Measurements from ENCODE around the gene DCTD. TPM values are rescaled to one million over a fixed set of nuclear protein-coding genes. Genes with fewer than 3 reads are reported as not detected.

Gene DCTD
- total RNA-seq, 1 experiment from 2014 or later, result 168 TPM

DNA sequence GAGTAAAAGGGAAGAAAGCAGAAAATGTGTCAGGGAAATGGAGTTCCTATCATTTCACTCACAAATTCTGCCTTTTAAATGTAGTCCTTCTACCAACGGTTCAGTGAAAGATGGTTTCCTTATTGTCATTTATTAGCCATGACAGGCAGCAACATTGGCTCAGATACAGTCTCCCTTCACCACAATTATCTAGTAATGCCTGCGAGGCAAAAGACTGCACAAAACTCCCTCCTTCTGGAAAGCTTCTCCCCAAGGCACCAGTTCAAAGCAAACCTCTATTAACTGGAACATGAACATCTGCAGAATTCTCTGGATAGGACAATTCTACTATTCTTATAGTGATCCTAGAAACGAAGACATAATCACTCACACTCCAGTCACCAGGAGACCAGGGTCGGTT lies 28.3 kb downstream of the DCTD start:
- Mint-ChIP-seq H3K9me3 (ENCODE audit: unreplicated experiment) (no peaks in the 10 kb centered on the region), H3K4me1 (ENCODE audit: insufficient read depth, unreplicated experiment) (no peaks in the 10 kb centered on the region), H3K4me3 (ENCODE audit: unreplicated experiment) (no peak overlapping the region), H3K36me3 (ENCODE audit: insufficient read depth, unreplicated experiment) (peaks cover 92% of the 10 kb centered on the region), H3K27me3 (ENCODE audit: insufficient read depth, unreplicated experiment) (no peaks in the 10 kb centered on the region), H3K27ac (ENCODE audit: low read depth, unreplicated experiment) (no peak overlapping the region)
- POLR2A ChIA-PET, result no interaction called here
- no peak for DNase-seq (ENCODE audit: unreplicated experiment)
- intact Hi-C loops (cut with micrococcal nuclease), result no loop called here
- no TSS peak for BruUV-seq (replicated peaks)
- TF ChIP-seq, protein P1, sequence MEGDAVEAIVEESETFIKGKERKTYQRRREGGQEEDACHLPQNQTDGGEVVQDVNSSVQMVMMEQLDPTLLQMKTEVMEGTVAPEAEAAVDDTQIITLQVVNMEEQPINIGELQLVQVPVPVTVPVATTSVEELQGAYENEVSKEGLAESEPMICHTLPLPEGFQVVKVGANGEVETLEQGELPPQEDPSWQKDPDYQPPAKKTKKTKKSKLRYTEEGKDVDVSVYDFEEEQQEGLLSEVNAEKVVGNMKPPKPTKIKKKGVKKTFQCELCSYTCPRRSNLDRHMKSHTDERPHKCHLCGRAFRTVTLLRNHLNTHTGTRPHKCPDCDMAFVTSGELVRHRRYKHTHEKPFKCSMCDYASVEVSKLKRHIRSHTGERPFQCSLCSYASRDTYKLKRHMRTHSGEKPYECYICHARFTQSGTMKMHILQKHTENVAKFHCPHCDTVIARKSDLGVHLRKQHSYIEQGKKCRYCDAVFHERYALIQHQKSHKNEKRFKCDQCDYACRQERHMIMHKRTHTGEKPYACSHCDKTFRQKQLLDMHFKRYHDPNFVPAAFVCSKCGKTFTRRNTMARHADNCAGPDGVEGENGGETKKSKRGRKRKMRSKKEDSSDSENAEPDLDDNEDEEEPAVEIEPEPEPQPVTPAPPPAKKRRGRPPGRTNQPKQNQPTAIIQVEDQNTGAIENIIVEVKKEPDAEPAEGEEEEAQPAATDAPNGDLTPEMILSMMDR (IDR thresholded peaks at IDR 0.05; ENCODE audit: unreplicated experiment), result no peak
- CTCF ChIA-PET, result no interaction called here

DNA sequence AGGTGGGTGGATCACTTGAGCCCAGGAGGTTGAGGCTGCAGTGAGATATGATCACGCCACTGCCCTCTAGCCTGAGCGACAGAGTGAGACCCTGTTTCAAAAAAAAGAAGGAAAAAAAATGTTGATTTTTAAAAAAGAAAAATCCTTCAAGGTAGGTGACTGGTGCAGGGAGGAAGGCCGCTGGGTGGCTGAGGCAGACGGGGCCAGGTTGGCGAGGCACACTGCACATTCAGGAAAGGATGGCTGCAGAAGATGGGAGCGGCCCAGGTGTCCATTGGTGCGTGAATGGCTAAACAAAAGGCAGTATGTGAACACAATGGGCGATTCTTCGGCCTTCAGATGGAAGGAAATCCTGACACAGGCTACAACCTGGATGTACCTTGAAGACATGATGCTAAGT lies 30.4 kb downstream of the DCTD start:
- BruUV-seq (replicated peaks), result no TSS peak
- Mint-ChIP-seq H3K4me1 (ENCODE audit: insufficient read depth, unreplicated experiment) (no peaks in the 10 kb centered on the region), H3K4me3 (ENCODE audit: unreplicated experiment) (no peak overlapping the region), H3K27me3 (ENCODE audit: insufficient read depth, unreplicated experiment) (no peaks in the 10 kb centered on the region), H3K9me3 (ENCODE audit: unreplicated experiment) (no peaks in the 10 kb centered on the region), H3K36me3 (ENCODE audit: insufficient read depth, unreplicated experiment) (peaks cover 87% of the 10 kb centered on the region), H3K27ac (ENCODE audit: low read depth, unreplicated experiment) (no peak overlapping the region)
- no peak for DNase-seq (ENCODE audit: unreplicated experiment)
- CTCF ChIA-PET, result no interaction called here
- TF ChIP-seq, protein P1 (IDR thresholded peaks at IDR 0.05; ENCODE audit: unreplicated experiment), result no peak
- intact Hi-C loops (cut with micrococcal nuclease), result no loop called here
- POLR2A ChIA-PET, result no interaction called here

DNA sequence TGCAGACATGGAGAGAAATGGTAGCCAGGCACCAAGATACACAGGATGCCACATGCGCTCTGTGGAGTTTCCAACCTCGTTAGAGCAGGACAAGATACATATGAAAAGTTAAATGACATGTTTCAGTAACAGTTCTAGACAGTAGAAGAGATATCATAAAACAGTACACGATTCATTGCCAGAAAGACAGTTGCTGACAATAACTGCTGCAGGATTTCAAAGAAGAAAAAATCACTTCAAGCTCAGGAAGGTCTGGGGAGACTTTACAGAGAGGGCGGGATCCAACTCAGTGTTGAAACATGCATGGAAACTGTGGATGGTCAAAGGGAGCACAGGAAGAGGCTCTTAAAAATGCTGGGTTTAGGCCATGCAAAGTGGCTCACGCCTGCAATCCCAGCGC lies 31.0 kb downstream of the DCTD start:
- Mint-ChIP-seq H3K4me3 (ENCODE audit: unreplicated experiment) (no peak overlapping the region), H3K9me3 (ENCODE audit: unreplicated experiment) (no peaks in the 10 kb centered on the region), H3K27me3 (ENCODE audit: insufficient read depth, unreplicated experiment) (no peaks in the 10 kb centered on the region), H3K4me1 (ENCODE audit: insufficient read depth, unreplicated experiment) (no peaks in the 10 kb centered on the region), H3K27ac (ENCODE audit: low read depth, unreplicated experiment) (no peak overlapping the region), H3K36me3 (ENCODE audit: insufficient read depth, unreplicated experiment) (peaks cover 81% of the 10 kb centered on the region)
- POLR2A ChIA-PET, result no interaction called here
- no peak for DNase-seq (ENCODE audit: unreplicated experiment)
- TF ChIP-seq, protein P1 (IDR thresholded peaks at IDR 0.05; ENCODE audit: unreplicated experiment), result no peak
- intact Hi-C loops (cut with micrococcal nuclease), result no loop called here
- BruUV-seq (replicated peaks), result no TSS peak
- CTCF ChIA-PET, result no interaction called here

DNA sequence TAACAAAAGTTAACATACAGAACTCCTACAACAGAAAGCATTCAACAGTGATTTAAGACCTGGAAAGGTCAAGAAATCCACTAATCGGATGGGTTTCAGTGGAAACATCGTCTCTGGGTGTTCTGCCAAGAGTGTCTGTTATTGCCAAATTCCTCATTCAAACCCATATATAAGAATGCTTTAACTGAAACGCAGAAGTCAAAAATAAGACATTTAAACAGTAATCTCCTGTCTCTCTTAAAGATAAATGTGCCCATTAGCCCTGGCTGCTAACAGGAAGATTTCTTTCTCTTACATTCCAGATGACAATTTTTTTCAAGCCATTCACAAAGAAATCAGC lies 31.5 kb downstream of the DCTD start:
- no peak overlapping the region for H3K4me3 Mint-ChIP-seq (ENCODE audit: unreplicated experiment)
- ChIA-PET POLR2A (no interaction called here), CTCF (no interaction called here)
- no peaks in the 10 kb centered on the region for H3K9me3 Mint-ChIP-seq (ENCODE audit: unreplicated experiment)
- TF ChIP-seq, protein P1 (IDR thresholded peaks at IDR 0.05; ENCODE audit: unreplicated experiment), result no peak
- peaks cover 76% of the 10 kb centered on the region for H3K36me3 Mint-ChIP-seq (ENCODE audit: insufficient read depth, unreplicated experiment)
- no peak overlapping the region for H3K27ac Mint-ChIP-seq (ENCODE audit: low read depth, unreplicated experiment)
- no TSS peak for BruUV-seq (replicated peaks)
- no peaks in the 10 kb centered on the region for H3K27me3 Mint-ChIP-seq (ENCODE audit: insufficient read depth, unreplicated experiment)
- no peak for DNase-seq (ENCODE audit: unreplicated experiment)
- intact Hi-C loops (cut with micrococcal nuclease), result no loop called here
- no peaks in the 10 kb centered on the region for H3K4me1 Mint-ChIP-seq (ENCODE audit: insufficient read depth, unreplicated experiment)

Measured in MCF 10A (cell line).